Activated CD4-positive, alpha-beta T cell treated with anti-CD3 and anti-CD28 coated beads, Interleukin-2, amount 50 U/mL, for 1 hour (primary cell): Measurements from ENCODE around the gene SIGLEC1.

Experiments used
- DNase-seq: peaks from one replicate; pipeline ENCODE4 v3.0.0-alpha.2; 2020

The SIGLEC1 gene

DNA sequence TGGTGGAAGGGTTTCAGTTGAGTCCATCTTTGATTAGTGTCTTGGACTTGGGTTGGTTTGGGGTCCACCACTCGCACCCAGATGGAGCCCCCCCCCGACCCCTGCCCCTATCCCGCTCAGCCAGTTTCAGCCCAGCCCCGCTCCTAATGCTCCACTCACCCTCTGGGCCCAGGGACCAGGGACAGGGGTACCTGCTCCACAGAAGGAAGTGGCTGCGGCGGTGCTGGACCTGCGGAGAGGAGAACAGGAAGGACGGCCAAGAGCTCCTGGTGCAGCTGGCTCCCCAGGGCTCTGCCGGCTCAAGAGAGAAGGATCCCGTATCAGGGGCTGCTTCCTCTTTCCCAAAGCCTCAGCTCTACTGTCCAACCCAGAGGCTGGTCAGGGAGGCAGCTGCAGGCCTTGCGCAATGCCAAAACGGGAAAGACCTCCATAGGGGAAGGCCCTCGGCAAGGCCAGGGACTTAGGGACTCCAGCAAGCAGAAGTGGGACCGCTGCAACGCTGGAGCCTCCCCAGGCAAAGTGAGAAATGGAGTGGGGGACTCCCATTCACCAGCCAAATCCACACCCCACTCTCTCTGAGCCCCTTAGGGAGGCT, at the start of gene SIGLEC1:
Gene SIGLEC1 (minus strand): TSS at position 322 of the 595 bp plus-strand sequence. CDS start 5,472 bp downstream, outside the sequence.
- no peak for DNase-seq

DNA sequence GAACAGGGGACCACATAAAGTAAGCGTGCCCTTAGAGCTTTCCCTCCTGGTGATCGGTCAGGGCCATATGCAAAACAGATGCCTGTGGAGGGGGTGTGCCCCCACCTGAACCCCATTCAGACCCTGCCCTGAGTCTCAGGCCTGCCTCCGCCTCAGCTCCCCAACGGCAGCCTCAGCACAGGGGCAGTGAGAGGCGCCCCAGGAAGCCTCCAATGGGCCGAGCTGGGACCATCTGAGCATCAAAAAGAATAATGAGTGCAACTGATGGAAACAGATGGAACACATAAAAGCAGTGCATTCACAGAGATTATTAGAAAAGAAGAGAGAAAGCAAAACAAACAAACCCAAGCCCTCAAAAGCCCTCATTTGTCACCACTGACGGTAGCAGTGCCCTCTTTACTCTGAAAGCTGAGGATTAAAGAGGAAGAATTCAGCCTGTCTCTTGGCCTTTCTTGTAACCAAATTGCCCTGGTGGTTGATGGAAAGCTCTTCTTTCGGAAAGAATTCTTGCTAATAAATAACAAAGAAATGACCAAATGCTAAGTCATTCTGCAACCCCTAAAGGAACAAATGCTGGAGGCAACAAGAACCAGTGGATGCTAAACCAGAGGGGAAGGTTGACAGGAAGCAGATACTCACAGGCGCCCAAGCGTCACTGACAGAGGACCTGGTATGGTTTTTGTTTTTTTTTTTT, 48.4 kb upstream of the SIGLEC1 start:
- DNase-seq = no peak

DNA sequence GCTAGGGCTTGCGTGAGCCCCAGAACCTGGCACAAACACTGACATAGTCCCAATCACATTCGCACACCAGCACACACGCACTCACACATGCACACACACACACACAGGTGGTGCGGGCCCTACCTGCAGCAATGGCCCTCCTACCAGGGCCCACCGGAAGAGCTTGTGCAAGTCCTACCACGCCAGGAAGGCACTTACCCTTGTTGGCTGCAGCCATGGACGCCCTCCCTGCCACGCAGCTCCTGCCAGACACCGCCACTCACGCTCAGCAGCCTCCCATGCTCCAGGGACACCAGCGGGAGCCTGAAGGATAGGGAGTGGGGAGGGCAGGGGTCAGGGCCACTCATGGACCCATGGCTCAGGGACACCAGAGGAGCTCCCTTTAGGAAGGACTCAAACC, 47.5 kb upstream of the SIGLEC1 start:
- no peak for DNase-seq

DNA sequence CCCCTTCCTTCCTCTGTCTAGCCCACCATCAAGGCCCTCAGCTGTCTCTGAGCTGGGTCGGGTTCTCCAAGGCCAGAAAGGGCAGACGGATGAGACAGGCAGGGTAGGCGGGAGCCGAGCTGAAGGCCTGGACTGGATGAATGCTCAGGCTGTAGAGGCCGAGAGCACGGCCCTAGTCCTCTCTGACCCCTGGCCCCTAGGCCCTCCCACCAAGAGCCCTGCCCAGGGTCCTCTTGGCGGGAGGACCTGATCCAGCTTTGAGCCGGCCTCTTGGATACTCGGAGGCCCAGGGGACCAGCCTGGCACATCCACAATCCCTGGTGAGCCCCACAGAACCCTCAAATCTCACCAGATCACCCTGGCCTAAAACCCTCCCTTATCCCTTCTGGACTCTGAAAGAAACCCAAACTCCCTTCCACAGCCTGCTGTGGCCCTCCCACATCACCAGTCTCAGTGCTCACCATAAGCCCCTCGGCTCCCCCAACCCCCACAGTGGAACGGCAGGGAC, 47.0 kb upstream of the SIGLEC1 start:
- DNase-seq = no peak

DNA sequence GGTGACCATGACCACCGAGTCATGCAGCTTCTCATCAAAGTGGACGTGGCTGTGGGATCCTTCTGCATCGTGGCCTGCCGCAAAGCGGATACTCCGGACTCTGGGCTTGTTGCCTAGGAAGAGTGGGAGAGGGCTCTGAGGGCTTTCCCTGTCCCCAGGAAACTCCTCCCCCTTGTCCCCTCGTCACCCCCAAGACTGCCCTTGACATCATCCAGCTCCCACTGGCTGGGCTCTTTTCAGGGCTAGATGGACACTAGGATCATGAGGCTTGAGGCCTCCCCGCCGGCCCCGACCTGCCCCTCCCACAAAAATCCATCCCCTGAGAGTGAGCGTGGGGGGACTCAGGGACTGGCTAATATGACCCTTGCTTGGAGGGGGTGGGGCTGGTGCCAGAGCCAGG, 46.2 kb upstream of the SIGLEC1 start:
- DNase-seq = no peak

DNA sequence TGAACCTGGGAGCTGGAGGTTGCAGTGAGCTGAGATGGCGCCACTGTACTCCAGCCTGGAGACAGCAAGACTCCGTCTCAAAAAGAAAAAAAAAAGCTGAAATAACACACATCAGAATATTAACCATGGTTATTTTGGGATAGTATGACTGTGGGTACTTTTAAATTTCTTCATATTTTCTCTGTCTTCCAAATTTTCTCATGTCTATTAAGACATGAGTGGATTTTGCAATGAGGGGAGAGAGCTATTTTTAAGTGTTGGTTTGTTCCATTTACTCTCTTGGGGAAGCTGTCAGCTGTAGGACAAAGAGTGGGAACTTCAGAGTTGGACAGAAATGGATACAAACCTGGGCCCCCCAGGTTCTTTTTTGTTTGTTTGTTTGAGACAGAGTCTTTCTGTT, 44.9 kb upstream of the SIGLEC1 start:
- DNase-seq = no peak

DNA sequence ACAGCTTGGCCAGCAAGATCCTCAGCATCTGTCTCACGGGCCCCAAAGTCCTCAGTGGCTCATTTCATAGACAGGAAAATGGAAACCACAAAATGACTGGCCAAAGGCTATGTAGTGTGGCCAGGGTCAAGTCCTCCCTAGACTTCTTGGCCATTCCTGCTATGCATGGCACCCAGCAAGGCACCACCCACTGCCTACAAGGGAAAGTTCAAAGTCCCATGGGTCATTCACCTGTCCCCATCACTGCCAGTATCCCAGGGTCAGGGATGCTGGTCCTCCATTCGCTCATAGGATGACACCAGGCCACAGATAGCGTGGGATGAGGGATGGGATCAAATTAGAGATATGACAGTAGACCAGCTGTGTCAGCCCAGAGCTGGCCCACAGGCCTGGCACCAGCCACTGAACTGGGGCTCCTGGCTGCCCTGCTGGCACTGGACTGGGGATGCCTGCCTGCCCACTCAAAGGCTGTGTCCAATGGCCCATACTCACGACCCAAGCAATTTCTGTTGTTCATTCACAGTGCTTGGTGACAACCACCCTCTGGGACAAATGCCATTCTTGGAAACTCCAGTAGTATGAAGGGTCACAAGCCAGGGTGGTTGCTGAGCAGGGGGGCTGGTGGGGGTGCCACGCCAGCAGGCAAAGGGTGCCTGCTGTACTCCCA, 43.5 kb upstream of the SIGLEC1 start:
- DNase-seq = no peak

DNA sequence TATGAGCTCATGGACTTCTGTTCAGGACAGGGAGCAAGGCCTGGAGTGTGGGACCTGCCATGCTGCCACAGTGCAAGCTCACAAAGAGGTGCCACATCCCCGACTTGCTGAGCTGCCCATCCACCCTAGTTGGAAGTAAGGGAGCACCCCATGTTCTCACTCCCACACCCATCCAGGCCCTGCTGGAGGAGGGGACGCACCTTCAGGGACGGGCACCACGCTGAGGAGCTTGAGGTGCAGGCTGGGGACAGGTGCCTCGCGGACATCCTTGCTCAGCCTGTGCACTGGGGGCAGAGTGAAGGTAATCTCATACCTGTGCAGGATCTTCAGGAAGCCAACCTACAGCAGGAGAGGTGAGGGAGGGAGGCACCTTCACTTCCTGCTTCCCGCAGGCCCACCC, 42.9 kb upstream of the SIGLEC1 start:
- no peak for DNase-seq

DNA sequence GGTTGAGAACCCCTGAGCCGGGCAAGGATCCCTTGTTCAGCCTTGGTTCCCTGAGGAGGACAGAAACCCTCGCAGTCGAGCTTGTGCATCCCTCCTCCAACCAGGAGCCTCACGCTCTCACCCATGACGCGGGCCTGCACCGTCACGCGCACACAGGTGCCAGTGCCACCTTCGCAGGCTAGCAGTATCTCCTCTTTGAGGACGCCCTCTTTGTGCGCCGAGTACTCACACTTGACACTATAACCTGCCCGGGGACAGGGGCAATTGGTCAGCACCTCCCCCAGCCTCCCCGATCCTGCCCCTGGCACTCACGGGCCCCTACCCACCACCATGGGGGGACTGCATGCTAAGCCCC, 41.9 kb upstream of the SIGLEC1 start:
- no peak for DNase-seq

DNA sequence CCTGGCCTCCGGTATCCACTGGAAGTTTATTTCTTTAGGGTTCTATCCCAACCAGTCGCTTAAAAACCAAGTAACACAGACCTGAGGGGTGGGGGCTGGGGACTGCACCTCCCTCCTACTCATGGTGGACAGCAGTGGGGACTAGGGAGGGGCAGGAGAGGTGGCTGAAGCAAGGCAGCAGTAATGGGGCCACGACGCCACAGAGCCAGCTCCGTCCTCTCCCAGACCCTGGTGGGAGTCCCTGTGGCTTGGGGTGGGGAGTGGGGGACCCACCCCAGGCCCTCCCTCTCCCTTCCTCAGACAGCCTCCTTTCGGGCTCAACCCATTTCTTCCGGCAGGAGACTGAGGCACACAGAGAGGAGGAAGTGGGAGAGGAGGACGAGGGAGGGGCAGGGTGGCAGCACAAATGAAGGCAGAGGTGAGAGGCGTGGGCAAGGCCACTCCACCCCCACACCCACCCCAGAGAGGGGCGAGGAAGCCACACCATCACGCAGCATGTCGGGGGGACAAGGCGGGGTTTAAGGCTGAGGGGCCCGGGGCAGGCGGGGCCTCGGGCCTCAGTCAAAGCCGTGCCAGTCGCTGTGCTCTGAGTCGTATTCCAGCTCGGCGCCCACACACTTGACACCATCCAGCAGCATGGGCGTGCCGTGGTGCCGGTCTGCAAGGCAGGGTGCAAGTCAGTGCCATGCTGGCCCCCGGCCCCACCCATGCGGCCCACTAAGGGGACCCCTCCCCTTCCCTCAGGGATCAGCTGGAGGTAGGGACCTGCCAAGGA, 41.3 kb upstream of the SIGLEC1 start:
- DNase-seq = no peak

DNA sequence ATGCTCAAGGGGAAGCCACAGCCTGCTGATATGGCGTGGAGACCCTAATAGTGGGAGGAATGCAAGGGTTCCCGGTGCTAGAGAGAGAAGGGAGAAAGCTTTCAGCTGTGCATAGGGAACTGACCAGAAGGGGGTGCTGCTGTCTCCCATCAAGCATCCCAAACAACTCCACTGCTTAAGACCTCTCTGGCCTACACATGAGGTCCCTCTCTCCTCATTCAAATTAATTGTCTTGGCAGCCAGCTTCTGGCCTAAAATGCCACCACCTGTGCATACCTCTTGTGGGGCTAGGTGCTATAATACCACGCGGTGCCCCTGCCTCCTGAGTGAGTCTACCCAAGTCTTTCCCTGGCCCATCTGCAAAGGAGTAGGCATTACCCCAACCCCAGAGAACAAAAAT, 40.7 kb upstream of the SIGLEC1 start:
- DNase-seq = peak; percentile 63

DNA sequence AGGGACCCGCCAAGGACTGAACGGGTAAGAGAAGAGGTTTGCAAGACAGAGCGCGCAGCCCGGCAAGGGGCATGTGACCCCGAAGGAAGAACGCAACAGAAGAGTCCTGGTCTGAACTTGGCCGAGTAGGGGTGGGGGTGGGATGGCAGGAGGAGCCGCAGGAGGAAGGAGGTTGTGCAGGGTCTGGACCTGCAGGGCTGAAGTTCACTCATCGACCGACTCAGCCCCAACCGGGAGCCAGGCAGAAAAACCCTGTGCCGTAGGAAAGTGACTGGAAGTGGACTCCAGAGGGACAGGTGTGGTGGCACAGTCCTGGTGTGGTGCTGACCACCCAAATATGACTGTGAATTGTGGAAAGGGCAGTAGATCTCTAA, 40.0 kb upstream of the SIGLEC1 start:
- DNase-seq = no peak

DNA sequence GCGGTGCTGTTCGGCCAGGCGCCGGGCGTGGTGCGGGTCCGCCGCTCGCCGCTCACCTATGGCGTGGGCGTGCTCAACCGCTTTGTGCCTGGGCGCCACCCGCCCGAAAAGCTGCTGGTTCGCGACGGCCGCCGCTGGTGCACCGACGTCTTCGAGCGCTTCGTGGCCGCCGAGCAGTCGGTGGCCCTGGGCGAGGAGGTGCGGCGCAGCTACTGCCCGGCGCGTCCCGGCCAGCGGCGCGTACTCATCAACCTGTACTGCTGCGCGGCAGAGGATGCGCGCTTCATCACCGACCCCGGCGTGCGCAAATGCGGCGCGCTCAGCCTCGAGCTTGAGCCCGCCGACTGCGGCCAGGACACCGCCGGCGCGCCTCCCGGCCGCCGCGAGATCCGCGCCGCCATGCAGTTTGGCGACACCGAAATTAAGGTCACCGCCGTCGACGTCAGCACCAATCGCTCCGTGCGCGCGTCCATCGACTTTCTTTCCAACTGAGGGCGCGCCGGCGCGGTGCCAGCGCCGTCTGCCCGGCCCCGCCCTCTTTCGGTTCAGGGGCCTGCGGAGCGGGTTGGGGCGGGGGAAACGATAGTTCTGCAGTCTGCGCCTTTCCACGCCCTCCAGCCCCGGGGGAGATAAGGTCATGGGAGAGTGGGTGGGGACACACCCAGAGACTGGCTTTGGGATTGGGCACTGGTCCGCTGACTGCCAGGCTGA, 39.4 kb upstream of the SIGLEC1 start:
- DNase-seq = peak; percentile 67

DNA sequence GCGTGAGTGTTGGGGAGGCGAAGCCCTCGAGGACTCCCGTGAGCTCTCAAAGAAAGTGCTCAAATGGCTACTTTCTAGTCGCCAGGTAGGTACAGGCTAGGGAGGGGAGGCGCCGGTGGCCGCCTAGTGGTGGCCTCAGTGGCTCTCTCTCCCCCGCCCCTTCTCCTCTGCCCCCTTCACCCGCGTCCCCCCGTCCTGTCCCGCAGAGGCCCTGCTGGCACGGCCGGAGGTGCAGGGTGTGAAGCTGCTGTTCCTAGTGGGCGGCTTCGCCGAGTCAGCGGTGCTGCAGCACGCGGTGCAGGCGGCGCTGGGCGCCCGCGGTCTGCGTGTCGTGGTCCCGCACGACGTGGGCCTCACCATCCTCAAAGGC, 38.9 kb upstream of the SIGLEC1 start:
- no peak for DNase-seq

DNA sequence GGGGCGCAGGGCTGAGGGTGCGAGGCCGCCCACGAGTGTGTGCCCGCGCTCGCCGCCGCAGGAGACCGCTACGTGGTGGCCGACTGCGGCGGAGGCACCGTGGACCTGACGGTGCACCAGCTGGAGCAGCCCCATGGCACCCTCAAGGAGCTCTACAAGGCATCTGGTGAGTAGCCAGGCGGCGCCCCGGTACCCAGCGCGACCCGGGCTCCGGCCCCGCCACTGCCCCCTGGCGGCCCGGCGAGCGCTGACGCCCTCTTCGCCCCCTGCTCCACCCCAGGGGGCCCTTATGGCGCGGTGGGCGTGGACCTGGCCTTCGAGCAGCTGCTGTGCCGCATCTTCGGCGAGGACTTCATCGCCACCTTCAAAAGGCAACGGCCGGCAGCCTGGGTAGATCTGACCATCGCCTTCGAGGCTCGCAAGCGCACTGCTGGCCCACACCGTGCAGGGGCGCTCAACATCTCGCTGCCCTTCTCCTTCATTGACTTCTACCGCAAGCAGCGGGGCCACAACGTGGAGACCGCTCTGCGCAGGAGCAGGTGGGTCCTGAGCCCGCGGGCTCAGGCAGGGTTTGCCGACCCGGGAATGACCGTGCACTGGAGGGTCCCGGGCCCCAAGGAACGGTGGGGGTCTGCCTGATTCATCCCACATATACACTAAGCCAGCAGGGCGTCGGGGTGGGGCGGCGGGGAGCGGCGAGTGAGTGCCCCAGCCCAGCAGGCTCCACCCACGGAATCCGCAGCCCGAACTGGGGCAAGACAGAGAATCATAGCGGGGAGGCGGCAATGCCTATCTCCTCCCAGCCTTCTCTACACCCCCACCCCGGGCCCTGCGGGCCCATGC, 37.5 kb upstream of the SIGLEC1 start:
- DNase-seq = peak; percentile 17

DNA sequence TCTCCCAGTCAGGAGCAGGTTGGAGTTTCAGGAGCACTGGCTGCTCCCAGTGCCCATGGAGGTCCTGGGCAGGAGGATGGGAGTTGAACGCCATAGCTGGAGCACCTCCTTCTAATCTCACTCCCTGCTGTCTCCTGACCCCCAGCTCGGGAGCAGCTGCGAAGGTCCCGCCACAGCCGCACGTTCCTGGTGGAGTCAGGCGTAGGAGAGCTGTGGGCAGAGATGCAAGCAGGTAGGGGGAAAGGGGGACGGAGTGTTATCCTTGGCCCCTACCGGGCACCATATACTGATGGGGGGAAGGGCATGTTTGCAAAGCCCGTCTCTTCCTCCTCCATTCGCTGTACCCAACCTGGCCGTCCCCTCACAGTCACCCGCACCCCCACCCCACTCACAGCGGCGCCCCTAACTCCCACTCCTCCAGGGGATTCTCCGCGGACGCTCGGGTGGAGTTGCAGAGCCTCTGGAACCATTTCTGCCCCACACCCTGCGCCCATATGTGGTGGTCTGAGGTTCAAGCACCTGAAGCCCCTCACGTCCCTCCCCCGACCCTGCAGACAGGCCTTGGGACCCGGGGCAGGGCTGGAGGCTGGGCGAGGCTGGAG, 36.8 kb upstream of the SIGLEC1 start:
- no peak for DNase-seq

DNA sequence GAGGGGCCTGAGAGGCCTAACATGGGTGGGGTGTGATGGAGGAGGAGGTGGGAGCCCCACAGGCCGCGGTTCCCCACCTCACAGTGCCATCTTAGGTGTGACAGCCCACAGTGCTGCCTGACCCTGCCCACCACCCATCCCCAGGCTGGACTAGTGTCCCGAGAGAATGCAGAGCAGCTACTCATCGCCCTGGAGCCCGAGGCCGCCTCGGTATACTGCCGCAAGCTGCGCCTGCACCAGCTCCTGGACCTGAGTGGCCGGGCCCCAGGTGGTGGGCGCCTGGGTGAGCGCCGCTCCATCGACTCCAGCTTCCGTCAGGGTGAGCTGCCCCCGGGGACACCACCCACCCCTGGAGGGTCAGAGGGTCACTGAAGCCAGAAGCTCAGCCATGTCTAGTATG, 35.7 kb upstream of the SIGLEC1 start:
- no peak for DNase-seq

DNA sequence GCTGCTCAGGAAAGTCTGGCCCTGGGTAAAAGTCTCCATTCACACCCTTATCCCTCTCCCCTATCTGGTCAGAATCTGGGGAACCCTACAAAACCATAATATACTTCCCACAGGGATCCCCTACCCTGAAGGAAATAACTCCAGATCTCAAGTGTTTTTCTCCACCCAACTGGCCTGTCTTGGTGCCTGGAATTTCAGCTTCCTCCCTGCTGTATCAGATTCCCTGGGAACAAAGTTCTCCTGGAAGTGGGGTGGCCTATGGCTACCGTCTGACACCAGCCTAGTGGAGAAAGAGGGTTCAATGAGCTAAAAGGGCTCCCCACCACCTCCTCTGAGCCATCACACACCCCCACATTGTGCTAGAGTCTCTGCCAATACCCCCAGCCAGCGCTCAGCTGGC, 35.1 kb upstream of the SIGLEC1 start:
- DNase-seq = no peak

DNA sequence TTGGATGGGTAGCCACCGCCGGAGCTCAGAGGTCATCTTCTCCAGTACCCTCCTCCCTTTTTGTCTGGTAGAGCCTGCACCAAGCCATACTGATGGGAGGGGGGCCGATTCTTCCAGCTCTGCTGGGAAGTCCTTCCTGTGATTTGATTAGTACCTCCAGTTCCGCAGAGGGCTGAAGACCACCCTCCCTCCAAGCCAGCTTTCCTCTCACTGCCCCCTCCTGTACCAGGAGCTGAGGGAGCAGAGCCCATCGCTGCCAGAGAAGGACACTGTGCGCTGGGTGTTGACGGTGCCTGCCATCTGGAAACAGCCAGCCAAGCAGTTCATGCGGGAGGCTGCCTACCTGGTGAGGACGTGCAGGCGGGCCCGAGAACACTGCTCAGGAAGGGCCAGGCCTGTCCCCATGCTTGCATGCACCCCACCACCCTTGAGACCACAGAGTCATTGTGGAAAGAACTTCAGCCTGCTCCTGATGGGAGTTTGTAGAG, 33.3 kb upstream of the SIGLEC1 start:
- no peak for DNase-seq

DNA sequence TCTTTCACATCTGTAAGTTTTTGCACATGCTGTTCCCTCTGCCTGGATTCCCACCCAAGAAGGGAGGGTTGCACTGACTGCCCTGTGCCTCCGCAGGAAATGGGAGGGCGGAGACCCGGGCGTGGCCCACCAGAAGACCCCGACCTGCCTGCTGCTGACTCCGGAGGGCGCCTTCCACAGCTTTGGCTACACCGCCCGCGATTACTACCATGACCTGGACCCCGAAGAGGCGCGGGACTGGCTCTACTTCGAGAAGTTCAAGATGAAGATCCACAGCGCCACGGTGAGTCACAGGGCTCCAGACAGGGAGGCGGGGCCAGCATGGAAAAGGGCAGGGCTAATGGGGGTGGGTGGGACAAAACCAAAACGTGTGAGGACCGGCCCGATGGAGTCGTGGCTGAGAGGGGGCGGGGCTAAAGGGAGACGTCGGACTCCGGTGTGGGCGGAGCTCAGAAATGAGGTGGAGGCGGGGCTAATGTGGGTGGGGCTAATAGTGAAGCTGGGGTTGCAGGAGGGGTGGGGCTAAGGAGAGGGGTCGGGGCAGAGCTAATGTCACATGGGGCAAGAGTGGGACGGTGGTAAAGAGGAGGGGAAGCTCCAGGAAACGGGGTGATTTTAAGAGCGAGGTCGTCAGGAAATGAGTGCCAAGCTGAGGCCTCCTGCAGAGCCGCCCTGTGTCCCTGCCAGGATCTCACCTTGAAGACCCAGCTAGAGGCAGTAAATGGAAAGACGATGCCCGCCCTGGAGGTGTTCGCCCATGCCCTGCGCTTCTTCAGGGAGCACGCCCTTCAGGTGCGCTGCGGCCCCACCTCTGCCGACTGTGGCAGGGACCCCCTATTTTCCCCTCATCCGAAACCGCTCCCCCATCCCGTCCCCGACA, 32.6 kb upstream of the SIGLEC1 start:
- DNase-seq = peak; percentile 76
